Keratinocyte (primary cell): Measurements from ENCODE around the gene EID2B. TPM values are rescaled to one million over a fixed set of nuclear protein-coding genes. Genes with fewer than 3 reads are reported as not detected.
A peak's percentile ranks its signal among the peaks of the same experiment; 100 is the strongest.

Experiments
- DNase-seq: peaks from one replicate; pipeline ENCODE4 v3.0.0-alpha.2; 2011; ENCODE audit warnings: low read depth, missing footprints, low spot score
- FAIRE-seq: peaks from 2 replicates; lab custom pipeline; 2011; peaks lifted over from hg19 to GRCh38; lab: Jason Lieb, UNC
- H2AFZ ChIP-seq: 2 replicates; pipeline ENCODE4 v1.6.0; 2012; ENCODE audit warnings: low read length, control low read depth, inconsistent platforms; ENCODE audit not compliant: control insufficient read depth
- H3K27ac ChIP-seq: 2 replicates; pipeline ENCODE4 v1.5.1; 2011; ENCODE audit warnings: low read length; ENCODE audit not compliant: control insufficient read depth, insufficient read depth
- H3K27me3 ChIP-seq: 3 replicates; pipeline ENCODE4 v1.6.0; 2011; ENCODE audit warnings: low read length; ENCODE audit not compliant: control insufficient read depth, insufficient read depth; ENCODE audit errors: extremely low read depth
- H3K36me3 ChIP-seq, 2 experiments: 2 replicates in 1 of 2; 3 replicates in 1 of 2; pipeline ENCODE4 v1.5.1; 2011; ENCODE audit warnings: low read length in 2 of 2, mild to moderate bottlenecking in 1 of 2; ENCODE audit not compliant: control insufficient read depth in 2 of 2, insufficient read depth in 2 of 2; ENCODE audit errors: extremely low read depth in 1 of 2
- H3K4me1 ChIP-seq: 3 replicates; pipeline ENCODE4 v1.5.1; 2011; ENCODE audit warnings: low read length; ENCODE audit not compliant: control insufficient read depth, insufficient read depth; ENCODE audit errors: extremely low read depth
- H3K4me2 ChIP-seq: 3 replicates; pipeline ENCODE4 v1.6.0; 2011; ENCODE audit warnings: low read depth, low read length; ENCODE audit not compliant: control insufficient read depth, insufficient read depth; ENCODE audit errors: extremely low read depth
- H3K4me3 ChIP-seq, 3 experiments: fragments of 200-600 bp in 1 of 3; sonication (generic) in 1 of 3; 2 replicates in 2 of 3; 3 replicates in 1 of 3; pipeline ENCODE4 v1.5.1; 2011 to 2016; ENCODE audit warnings: low read length in 3 of 3, mild to moderate bottlenecking in 3 of 3, control low read depth in 2 of 3, inconsistent platforms in 1 of 3, low read depth in 1 of 3, mixed read lengths in 1 of 3, mixed run types in 1 of 3, moderate library complexity in 1 of 3; ENCODE audit not compliant: control insufficient read depth in 2 of 3, insufficient read depth in 2 of 3; ENCODE audit errors: extremely low read depth in 1 of 3
- H3K79me2 ChIP-seq: 2 replicates; pipeline ENCODE4 v1.6.0; 2012; ENCODE audit warnings: low read length; ENCODE audit not compliant: control insufficient read depth, insufficient read depth
- H3K9ac ChIP-seq: 3 replicates; pipeline ENCODE4 v1.6.0; 2011; ENCODE audit warnings: low read length; ENCODE audit not compliant: control insufficient read depth, insufficient read depth; ENCODE audit errors: extremely low read depth
- H3K9me1 ChIP-seq: 3 replicates; pipeline ENCODE4 v1.6.0; 2011; ENCODE audit warnings: low read length; ENCODE audit not compliant: control insufficient read depth, insufficient read depth; ENCODE audit errors: extremely low read depth
- H3K9me3 ChIP-seq: 2 replicates; pipeline ENCODE4 v1.5.1; 2012; ENCODE audit warnings: low read depth, low read length; ENCODE audit not compliant: control insufficient read depth
- H4K20me1 ChIP-seq: 3 replicates; pipeline ENCODE4 v1.6.0; 2011; ENCODE audit warnings: low read length; ENCODE audit not compliant: control insufficient read depth, insufficient read depth; ENCODE audit errors: extremely low read depth
- CTCF ChIP-seq, 3 experiments: IDR thresholded peaks in 1 of 3; conservative IDR thresholded peaks in 1 of 3; optimal IDR thresholded peaks in 1 of 3; 2 replicates in 2 of 3; 3 replicates in 1 of 3; pipeline versions ENCODE3 to v1.5.1; 2011; ENCODE audit warnings: low read length in 3 of 3, mild to moderate bottlenecking in 3 of 3, moderate library complexity in 2 of 3, control low read depth in 1 of 3, inconsistent platforms in 1 of 3; ENCODE audit not compliant: insufficient read depth in 2 of 3; ENCODE audit errors: extremely low read depth in 1 of 3
- EZH2 ChIP-seq: IDR thresholded peaks from one replicate; pipeline ENCODE4 v1.6.1; 2012; ENCODE audit warnings: inconsistent platforms, mild to moderate bottlenecking, low read length, moderate library complexity
- dilution Hi-C: fragments of 300-500 bp; cut with MboI; formaldehyde crosslinking; loops from one replicate; pipeline ENCODE4 v1.7.0; 2020; ENCODE audit warnings: low sequenced_read_pairs; ENCODE audit not compliant: extremely low pct_ligation_motif_present
- polyA plus RNA-seq, 5 experiments: library from polyadenylated mRNA; depleted of rRNA in 3 of 5; stranded (reverse) in 3 of 5; stranded (forward) in 1 of 5; unstranded in 1 of 5; fragments of >200 nt; gene quantifications; 1 replicate in 1 of 5; 2 replicates in 3 of 5; 3 replicates in 1 of 5; pipeline versions ENCODE4 v1.2.1 to v1.2.3, GENCODE V29; 2011 to 2012; ENCODE audit warnings: missing spikeins in 2 of 5, low read depth in 1 of 5, low replicate concordance in 1 of 5

The EID2B gene
- polyA plus RNA-seq, 1 donor (not counting 4 experiments of a cell fraction or from before 2014, with no cell fraction given): 1.1 TPM

GRCh38 chr19:39507715-39508364, 24.8 kb downstream of the EID2B start:
- FAIRE-seq (no peak), DNase-seq (no peak)
- Histone ChIP-seq H3K79me2 (no peaks in the 10 kb centered on the region), H3K4me1 (peaks cover 3% of the 10 kb centered on the region), H3K36me3 (no peaks in the 10 kb centered on the region), H2AFZ (peak overlapping the region; percentile 89), H3K4me3 (peak overlapping the region; percentile 37 to 68 (median 56)), H3K27me3 (peaks cover 41% of the 10 kb centered on the region), H3K9me3 (no peaks in the 10 kb centered on the region), H3K27ac (no peak overlapping the region), H3K4me2 (peak overlapping the region; percentile 68), H3K9ac (peak overlapping the region; percentile 47), H4K20me1 (no peaks in the 10 kb centered on the region), H3K9me1 (peaks cover 2% of the 10 kb centered on the region)
- TF ChIP-seq CTCF (optimal IDR thresholded peaks at IDR 0.05 in 1 of 3, IDR thresholded peaks at IDR 0.05 in 1 of 3, conservative IDR thresholded peaks at IDR 0.05 in 1 of 3; ENCODE audit: extremely low read depth in 1 of 3, insufficient read depth in 2 of 3, low read length in 3 of 3) (no peak), EZH2 (peak; percentile 17)
- dilution Hi-C loops: no loop called here

DNA sequence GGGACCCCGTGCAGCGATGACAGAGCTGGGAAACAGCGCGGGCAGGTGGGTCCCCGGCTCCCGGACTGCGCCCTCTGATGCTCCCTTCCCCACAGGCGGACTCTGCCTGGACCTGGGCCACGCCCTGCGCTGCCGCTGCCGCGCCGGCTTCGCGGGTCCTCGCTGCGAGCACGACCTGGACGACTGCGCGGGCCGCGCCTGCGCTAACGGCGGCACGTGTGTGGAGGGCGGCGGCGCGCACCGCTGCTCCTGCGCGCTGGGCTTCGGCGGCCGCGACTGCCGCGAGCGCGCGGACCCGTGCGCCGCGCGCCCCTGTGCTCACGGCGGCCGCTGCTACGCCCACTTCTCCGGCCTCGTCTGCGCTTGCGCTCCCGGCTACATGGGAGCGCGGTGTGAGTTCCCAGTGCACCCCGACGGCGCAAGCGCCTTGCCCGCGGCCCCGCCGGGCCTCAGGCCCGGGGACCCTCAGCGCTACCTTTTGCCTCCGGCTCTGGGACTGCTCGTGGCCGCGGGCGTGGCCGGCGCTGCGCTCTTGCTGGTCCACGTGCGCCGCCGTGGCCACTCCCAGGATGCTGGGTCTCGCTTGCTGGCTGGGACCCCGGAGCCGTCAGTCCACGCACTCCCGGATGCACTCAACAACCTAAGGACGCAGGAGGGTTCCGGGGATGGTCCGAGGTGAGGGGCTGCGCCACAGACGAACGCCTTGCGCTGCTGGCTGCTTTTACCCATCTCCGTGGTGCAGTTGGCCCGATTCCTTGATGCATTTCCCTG, 25.5 kb downstream of the EID2B start:
- peak overlapping the region; percentile 89 for H2AFZ ChIP-seq
- DNase-seq (no peak), FAIRE-seq (no peak)
- peaks cover 38% of the 10 kb centered on the region for H3K27me3 ChIP-seq
- peaks cover 3% of the 10 kb centered on the region for H3K4me1 ChIP-seq
- H3K4me3 ChIP-seq: peak overlapping the region; percentile 37 to 68 (median 56)
- H3K9ac ChIP-seq: peak overlapping the region; percentile 47
- H3K9me3 ChIP-seq: no peaks in the 10 kb centered on the region
- TF ChIP-seq CTCF (optimal IDR thresholded peaks at IDR 0.05 in 1 of 3, IDR thresholded peaks at IDR 0.05 in 1 of 3, conservative IDR thresholded peaks at IDR 0.05 in 1 of 3; ENCODE audit: extremely low read depth in 1 of 3, insufficient read depth in 2 of 3, low read length in 3 of 3) (no peak), EZH2 (peak; percentile 51)
- no peaks in the 10 kb centered on the region for H3K79me2 ChIP-seq
- dilution Hi-C loops: no loop called here
- H3K4me2 ChIP-seq: peak overlapping the region; percentile 68
- no peaks in the 10 kb centered on the region for H3K36me3 ChIP-seq
- no peaks in the 10 kb centered on the region for H4K20me1 ChIP-seq
- H3K9me1 ChIP-seq: peaks cover 2% of the 10 kb centered on the region
- H3K27ac ChIP-seq: no peak overlapping the region
